ENCODE results near the gene AJAP1.

AJAP1 gene

GRCh38 chr1:4654764-4655673 lies 610 bp downstream of the AJAP1 start:
- no peak for DNase-seq (ENCODE audit: low spot score)
- H2BK12ac ChIP-seq (ENCODE audit: low read length) = no peak overlapping the region

GRCh38 chr1:4655674-4656532 lies 1.5 kb downstream of the AJAP1 start:
- Histone ChIP-seq H3K4me2 (ENCODE audit: insufficient read depth, low read length, poor library complexity, severe bottlenecking) (peak overlapping the region; percentile 96), H2AK5ac (ENCODE audit: low read depth, low read length) (peak overlapping the region; percentile 36), H3K4me3 (ENCODE audit: low read length in 2 of 2) (peak overlapping the region in 1 of 2 donors; percentile 78), H3K36me3 (replicated peaks in 1 of 2; ENCODE audit: control insufficient read depth in 2 of 2, insufficient read depth in 2 of 2, low read length in 2 of 2) (no peaks in the 10 kb centered on the region), H3K23ac (ENCODE audit: low read depth, low read length, poor library complexity) (no peak overlapping the region), H3K9ac (ENCODE audit: low read depth, low read length, poor library complexity) (no peak overlapping the region), H2BK15ac (ENCODE audit: low read length) (no peak overlapping the region), H2AFZ (ENCODE audit: low read length) (no peak overlapping the region), H3K9me3 (replicated peaks in 1 of 2; ENCODE audit: control insufficient read depth in 2 of 2, insufficient read depth in 1 of 2, low read depth in 1 of 2, low read length in 2 of 2) (no peaks in the 10 kb centered on the region), H3K27me3 (ENCODE audit: control insufficient read depth in 3 of 3, insufficient read depth in 3 of 3, low read depth in 1 of 3, low read length in 3 of 3) (peaks cover 17 to 73% (median 58%) of the 10 kb centered on the region in 3 experiments), H2BK5ac (ENCODE audit: low read length) (no peak overlapping the region), H4K91ac (ENCODE audit: low read depth, low read length, poor library complexity) (no peak overlapping the region), H3K4me1 (ENCODE audit: control insufficient read depth in 2 of 2, insufficient read depth in 1 of 2, low read depth in 1 of 2, low read length in 2 of 2) (peaks cover 0 to 27% of the 10 kb centered on the region in 2 donors), H4K8ac (ENCODE audit: low read depth, low read length) (no peak overlapping the region), H3K79me1 (ENCODE audit: low read depth, low read length) (no peaks in the 10 kb centered on the region), H2BK12ac (ENCODE audit: low read length) (no peak overlapping the region), H2BK120ac (ENCODE audit: low read depth, low read length) (no peak overlapping the region), H3K4ac (ENCODE audit: low read length) (no peak overlapping the region), H3K14ac (ENCODE audit: low read length) (no peak overlapping the region), H3K18ac (ENCODE audit: low read length) (peak overlapping the region; percentile 78), H3K27ac (replicated peaks; ENCODE audit: low read length) (no peak overlapping the region)
- DNase-seq (ENCODE audit: low spot score) = peak; percentile 70
- WGBS, 2 donors (ENCODE audit: extremely low coverage in 2 of 2, insufficient read length in 2 of 2, insufficient replicate concordance in 1 of 2) = no CpG with 5 or more reads among the region's 78 CpGs

More at GRCh38 chr1:4654764-4655673, 610 bp downstream of the AJAP1 start:
- no CpG with 5 or more reads among the region's 142 CpGs for WGBS, 2 donors (ENCODE audit: extremely low coverage in 2 of 2, insufficient read length in 2 of 2, insufficient replicate concordance in 1 of 2)
- H3K14ac ChIP-seq (ENCODE audit: low read length) = no peak overlapping the region
- H2BK5ac ChIP-seq (ENCODE audit: low read length) = no peak overlapping the region
- H3K9ac ChIP-seq (ENCODE audit: low read depth, low read length, poor library complexity) = peak overlapping the region; percentile 66
- no peak overlapping the region for H3K27ac ChIP-seq (replicated peaks; ENCODE audit: low read length)
- peak overlapping the region in 1 of 2 donors; percentile 78 for H3K4me3 ChIP-seq (ENCODE audit: low read length in 2 of 2)
- H3K27me3 ChIP-seq (ENCODE audit: control insufficient read depth in 3 of 3, insufficient read depth in 3 of 3, low read depth in 1 of 3, low read length in 3 of 3) = peaks cover 17 to 69% (median 58%) of the 10 kb centered on the region in 3 experiments
- peak overlapping the region; percentile 96 for H3K4me2 ChIP-seq (ENCODE audit: insufficient read depth, low read length, poor library complexity, severe bottlenecking)
- peak overlapping the region; percentile 84 for H3K18ac ChIP-seq (ENCODE audit: low read length)
- H4K91ac ChIP-seq (ENCODE audit: low read depth, low read length, poor library complexity) = no peak overlapping the region
- peak overlapping the region; percentile 32 for H2BK15ac ChIP-seq (ENCODE audit: low read length)
- H3K23ac ChIP-seq (ENCODE audit: low read depth, low read length, poor library complexity) = no peak overlapping the region
- no peak overlapping the region for H2AFZ ChIP-seq (ENCODE audit: low read length)
- no peak overlapping the region for H3K4ac ChIP-seq (ENCODE audit: low read length)
- H2AK5ac ChIP-seq (ENCODE audit: low read depth, low read length) = no peak overlapping the region
- no peak overlapping the region for H4K8ac ChIP-seq (ENCODE audit: low read depth, low read length)
- peaks cover 0 to 31% of the 10 kb centered on the region in 2 donors for H3K4me1 ChIP-seq (ENCODE audit: control insufficient read depth in 2 of 2, insufficient read depth in 1 of 2, low read depth in 1 of 2, low read length in 2 of 2)
- H3K36me3 ChIP-seq (replicated peaks in 1 of 2; ENCODE audit: control insufficient read depth in 2 of 2, insufficient read depth in 2 of 2, low read length in 2 of 2) = no peaks in the 10 kb centered on the region
- H2BK120ac ChIP-seq (ENCODE audit: low read depth, low read length) = no peak overlapping the region
- H3K79me1 ChIP-seq (ENCODE audit: low read depth, low read length) = no peaks in the 10 kb centered on the region
- H3K9me3 ChIP-seq (replicated peaks in 1 of 2; ENCODE audit: control insufficient read depth in 2 of 2, insufficient read depth in 1 of 2, low read depth in 1 of 2, low read length in 2 of 2) = no peaks in the 10 kb centered on the region

GRCh38 chr1:4656533-4657140 lies 2.2 kb downstream of the AJAP1 start:
- Histone ChIP-seq H2BK12ac (ENCODE audit: low read length) (no peak overlapping the region), H3K9ac (ENCODE audit: low read depth, low read length, poor library complexity) (no peak overlapping the region), H3K4me3 (ENCODE audit: low read length in 2 of 2) (no peak overlapping the region), H2AFZ (ENCODE audit: low read length) (no peak overlapping the region), H2AK5ac (ENCODE audit: low read depth, low read length) (no peak overlapping the region), H3K27me3 (ENCODE audit: control insufficient read depth in 3 of 3, insufficient read depth in 3 of 3, low read depth in 1 of 3, low read length in 3 of 3) (peaks cover 17 to 73% (median 58%) of the 10 kb centered on the region in 3 experiments), H3K4me1 (ENCODE audit: control insufficient read depth in 2 of 2, insufficient read depth in 1 of 2, low read depth in 1 of 2, low read length in 2 of 2) (peaks cover 0 to 24% of the 10 kb centered on the region in 2 donors), H3K36me3 (replicated peaks in 1 of 2; ENCODE audit: control insufficient read depth in 2 of 2, insufficient read depth in 2 of 2, low read length in 2 of 2) (no peaks in the 10 kb centered on the region), H3K18ac (ENCODE audit: low read length) (peak overlapping the region; percentile 35), H4K8ac (ENCODE audit: low read depth, low read length) (no peak overlapping the region), H3K79me1 (ENCODE audit: low read depth, low read length) (no peaks in the 10 kb centered on the region), H3K9me3 (replicated peaks in 1 of 2; ENCODE audit: control insufficient read depth in 2 of 2, insufficient read depth in 1 of 2, low read depth in 1 of 2, low read length in 2 of 2) (no peaks in the 10 kb centered on the region), H2BK120ac (ENCODE audit: low read depth, low read length) (no peak overlapping the region), H2BK5ac (ENCODE audit: low read length) (no peak overlapping the region), H3K14ac (ENCODE audit: low read length) (peak overlapping the region; percentile 6), H3K4ac (ENCODE audit: low read length) (no peak overlapping the region), H3K27ac (replicated peaks; ENCODE audit: low read length) (no peak overlapping the region), H3K4me2 (ENCODE audit: insufficient read depth, low read length, poor library complexity, severe bottlenecking) (no peak overlapping the region), H3K23ac (ENCODE audit: low read depth, low read length, poor library complexity) (no peak overlapping the region), H4K91ac (ENCODE audit: low read depth, low read length, poor library complexity) (no peak overlapping the region), H2BK15ac (ENCODE audit: low read length) (no peak overlapping the region)
- no peak for DNase-seq (ENCODE audit: low spot score)
- WGBS, 2 donors (ENCODE audit: extremely low coverage in 2 of 2, insufficient read length in 2 of 2, insufficient replicate concordance in 1 of 2) = no CpG with 5 or more reads among the region's 17 CpGs

Measured in neuronal stem cell (in vitro differentiated cells).